ENCODE measurements around the gene CXXC5. TPM values are rescaled to one million over a fixed set of nuclear protein-coding genes. Genes with fewer than 3 reads are reported as not detected.

Gene CXXC5
- total RNA-seq, 1 donor from 2014 or later: 151 TPM

DNA sequence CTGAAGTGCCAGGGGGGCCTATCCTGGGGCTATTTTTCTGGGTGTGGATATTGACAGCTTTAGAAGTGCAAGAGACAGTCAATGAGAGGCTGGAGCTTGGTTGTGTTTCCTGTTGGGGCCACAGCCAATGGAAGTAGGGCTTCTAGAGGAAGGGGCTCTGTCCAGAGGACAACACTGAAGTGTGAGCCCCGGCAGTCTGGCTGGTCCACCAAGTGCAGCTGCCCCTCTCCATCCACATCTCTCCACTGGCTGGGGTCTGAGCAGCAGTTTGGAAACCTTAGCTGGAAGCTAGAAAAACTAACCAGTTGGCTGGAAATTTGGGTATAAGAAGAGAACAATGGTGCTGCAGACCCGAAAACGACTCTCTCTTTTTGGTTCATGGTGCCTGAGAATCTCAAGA lies 83.1 kb downstream of the CXXC5 start:
- Mint-ChIP-seq H3K4me1 (ENCODE audit: low read depth, unreplicated experiment) (peaks cover 7% of the 10 kb centered on the region), H3K27ac (ENCODE audit: unreplicated experiment) (no peak overlapping the region), H3K4me3 (ENCODE audit: unreplicated experiment) (no peak overlapping the region), H3K36me3 (ENCODE audit: low read depth, unreplicated experiment) (peaks cover 3% of the 10 kb centered on the region), H3K9me3 (ENCODE audit: unreplicated experiment) (peaks cover 2% of the 10 kb centered on the region), H3K27me3 (ENCODE audit: low read depth, unreplicated experiment) (no peaks in the 10 kb centered on the region)
- Histone ChIP-seq H4K20me1 (ENCODE audit: insufficient read depth, low read length) (no peaks in the 10 kb centered on the region), H3K79me2 (ENCODE audit: insufficient read depth, low read length) (no peaks in the 10 kb centered on the region), H3K4me1 (ENCODE audit: insufficient read depth, low read length) (no peaks in the 10 kb centered on the region), H3K27me3 (ENCODE audit: insufficient read depth, low read length) (no peaks in the 10 kb centered on the region), H3K9ac (ENCODE audit: low read length) (no peak overlapping the region), H2AFZ (ENCODE audit: low read depth, low read length) (no peak overlapping the region), H3K4me3 (ENCODE audit: insufficient read depth, low read depth, low read length) (no peak overlapping the region), H3K36me3 (ENCODE audit: insufficient read depth, low read length) (no peaks in the 10 kb centered on the region), H3K4me2 (ENCODE audit: low read length) (no peak overlapping the region), H3K27ac (ENCODE audit: low read depth, low read length) (no peak overlapping the region), H3K9me3 (ENCODE audit: insufficient read depth, low read depth, low read length) (no peaks in the 10 kb centered on the region)
- no peak for FAIRE-seq
- TF ChIP-seq EZH2 (IDR thresholded peaks at IDR 0.05; ENCODE audit: insufficient read depth, low read length) (no peak), CTCF (IDR thresholded peaks at IDR 0.05; ENCODE audit: insufficient read depth, low read depth, low read length) (no peak)
- no peak for DNase-seq (ENCODE audit: low read depth)

- Histone ChIP-seq H4K20me1 (ENCODE audit: insufficient read depth, low read length) (no peaks in the 10 kb centered on the region), H3K9me3 (ENCODE audit: insufficient read depth, low read depth, low read length) (no peaks in the 10 kb centered on the region), H3K79me2 (ENCODE audit: insufficient read depth, low read length) (no peaks in the 10 kb centered on the region), H3K27ac (ENCODE audit: low read depth, low read length) (no peak overlapping the region), H3K27me3 (ENCODE audit: insufficient read depth, low read length) (no peaks in the 10 kb centered on the region), H3K4me3 (ENCODE audit: insufficient read depth, low read depth, low read length) (no peak overlapping the region), H3K4me2 (ENCODE audit: low read length) (no peak overlapping the region), H3K4me1 (ENCODE audit: insufficient read depth, low read length) (no peaks in the 10 kb centered on the region), H3K36me3 (ENCODE audit: insufficient read depth, low read length) (no peaks in the 10 kb centered on the region), H2AFZ (ENCODE audit: low read depth, low read length) (no peak overlapping the region), H3K9ac (ENCODE audit: low read length) (no peak overlapping the region)
- FAIRE-seq (no peak), DNase-seq (ENCODE audit: low read depth) (no peak)
- Mint-ChIP-seq H3K36me3 (ENCODE audit: low read depth, unreplicated experiment) (peaks cover 3% of the 10 kb centered on the region), H3K27me3 (ENCODE audit: low read depth, unreplicated experiment) (no peaks in the 10 kb centered on the region), H3K9me3 (ENCODE audit: unreplicated experiment) (no peaks in the 10 kb centered on the region), H3K4me1 (ENCODE audit: low read depth, unreplicated experiment) (peaks cover 2% of the 10 kb centered on the region), H3K27ac (ENCODE audit: unreplicated experiment) (no peak overlapping the region), H3K4me3 (ENCODE audit: unreplicated experiment) (no peak overlapping the region)
- no peak for TF ChIP-seq EZH2 (IDR thresholded peaks at IDR 0.05; ENCODE audit: insufficient read depth, low read length)
- no peak for TF ChIP-seq CTCF (IDR thresholded peaks at IDR 0.05; ENCODE audit: insufficient read depth, low read depth, low read length)
Measured at GRCh38 chr5:139732019-139732418, 83.9 kb downstream of the CXXC5 start.

DNA sequence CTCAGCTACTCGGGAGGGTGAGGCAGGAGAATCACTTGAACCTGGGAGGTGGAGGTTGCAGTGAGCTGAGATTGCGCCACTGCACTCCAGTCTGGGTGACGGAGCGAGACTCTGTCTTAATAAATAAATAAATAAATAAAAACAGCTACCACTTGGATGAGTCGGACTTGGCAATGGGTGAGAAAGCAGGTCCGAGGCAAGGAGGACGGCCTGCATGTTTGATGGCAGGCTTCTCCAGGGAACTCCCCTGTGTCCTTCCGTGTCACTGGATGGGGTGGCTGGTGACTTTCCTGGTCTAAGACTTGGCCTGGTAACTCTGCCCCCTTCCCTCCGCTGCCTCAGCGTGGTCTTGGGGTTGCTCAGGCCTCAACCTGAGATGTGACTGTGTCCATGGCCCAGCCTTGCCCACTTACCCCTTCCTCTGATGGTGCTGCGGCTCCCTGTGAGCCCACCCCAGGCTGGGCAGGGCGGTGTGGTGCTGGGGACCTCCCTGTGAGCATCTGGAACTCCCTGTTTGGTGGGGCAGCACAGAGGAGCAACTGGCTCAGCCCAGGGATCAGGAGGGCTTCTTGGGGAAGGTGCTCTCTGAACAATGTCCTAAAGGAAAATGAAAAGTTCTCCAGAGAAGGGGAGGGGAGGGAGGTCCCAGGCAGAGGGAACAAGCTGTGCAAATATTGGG lies 85.0 kb downstream of the CXXC5 start:
- Histone ChIP-seq H4K20me1 (ENCODE audit: insufficient read depth, low read length) (no peaks in the 10 kb centered on the region), H3K27me3 (ENCODE audit: insufficient read depth, low read length) (no peaks in the 10 kb centered on the region), H3K9ac (ENCODE audit: low read length) (no peak overlapping the region), H3K27ac (ENCODE audit: low read depth, low read length) (no peak overlapping the region), H3K36me3 (ENCODE audit: insufficient read depth, low read length) (no peaks in the 10 kb centered on the region), H2AFZ (ENCODE audit: low read depth, low read length) (no peak overlapping the region), H3K4me3 (ENCODE audit: insufficient read depth, low read depth, low read length) (no peak overlapping the region), H3K79me2 (ENCODE audit: insufficient read depth, low read length) (no peaks in the 10 kb centered on the region), H3K4me1 (ENCODE audit: insufficient read depth, low read length) (no peaks in the 10 kb centered on the region), H3K9me3 (ENCODE audit: insufficient read depth, low read depth, low read length) (no peaks in the 10 kb centered on the region), H3K4me2 (ENCODE audit: low read length) (no peak overlapping the region)
- no peak for DNase-seq (ENCODE audit: low read depth)
- peaks cover 5% of the 10 kb centered on the region for H3K36me3 Mint-ChIP-seq (ENCODE audit: low read depth, unreplicated experiment)
- no peaks in the 10 kb centered on the region for H3K27me3 Mint-ChIP-seq (ENCODE audit: low read depth, unreplicated experiment)
- FAIRE-seq: no peak
- no peaks in the 10 kb centered on the region for H3K9me3 Mint-ChIP-seq (ENCODE audit: unreplicated experiment)
- no peak overlapping the region for H3K4me3 Mint-ChIP-seq (ENCODE audit: unreplicated experiment)
- peaks cover 5% of the 10 kb centered on the region for H3K4me1 Mint-ChIP-seq (ENCODE audit: low read depth, unreplicated experiment)
- H3K27ac Mint-ChIP-seq (ENCODE audit: unreplicated experiment): no peak overlapping the region
- TF ChIP-seq EZH2 (IDR thresholded peaks at IDR 0.05; ENCODE audit: insufficient read depth, low read length) (no peak), CTCF (IDR thresholded peaks at IDR 0.05; ENCODE audit: insufficient read depth, low read depth, low read length) (no peak)
